Measurements from ENCODE around the gene HCAR3.
"Not testable (repeated sequence)": the region's sequence is repeated elsewhere in the genome, so short reads cannot be mapped to it uniquely, and the experiment has no call there.

HCAR3 gene
- 0 reads per million in 3 experiments for total RNA-seq

DNA sequence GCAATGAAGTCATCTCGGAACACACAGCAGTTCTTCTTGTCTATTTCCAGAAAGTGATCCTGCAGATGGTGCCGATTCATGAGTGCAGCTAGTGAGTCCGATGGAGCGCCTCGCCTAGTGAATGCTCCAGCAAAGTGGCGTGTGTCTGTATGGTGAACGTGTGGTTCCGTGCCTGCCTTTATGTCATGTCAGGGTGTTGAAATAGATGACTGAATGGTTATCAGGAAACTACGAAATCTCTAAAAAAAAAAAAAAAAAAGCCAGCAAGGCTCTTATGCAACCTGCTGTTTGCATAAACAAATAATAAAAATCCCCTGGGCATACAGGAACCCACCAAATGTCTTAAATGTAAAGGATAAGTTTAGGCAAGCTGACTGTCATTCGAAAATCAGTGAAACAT is at the start of gene HCAR3:
TSS of gene HCAR3 (minus strand) at position 154 of the 400 bp plus-strand sequence. CDS start at position 80, 74 bp downstream.
- DNase-seq, result not testable (repeated sequence)

- no peak for DNase-seq
Measured at GRCh38 chr12:122757568-122757967, 41.0 kb upstream of the HCAR3 start.

GRCh38 chr12:122754790-122755189 is 38.2 kb upstream of the HCAR3 start:
- DNase-seq, result no peak

DNA sequence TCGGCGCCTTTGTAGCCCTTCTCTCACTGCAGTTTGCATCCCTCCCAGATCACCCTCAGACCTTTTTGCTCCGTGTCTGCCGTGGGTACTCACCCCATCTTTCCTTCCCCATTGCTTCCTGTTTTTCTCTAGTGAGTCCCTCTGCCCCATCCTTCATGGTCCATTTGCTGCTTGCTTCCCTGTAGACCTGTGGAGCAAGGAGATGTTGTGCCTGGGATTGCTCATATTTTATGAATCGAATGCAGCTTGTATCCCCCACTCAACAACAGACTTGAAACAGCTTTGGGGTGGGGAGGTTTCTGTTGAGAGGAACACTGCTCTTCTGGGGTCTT is 36.7 kb upstream of the HCAR3 start:
- DNase-seq, result no peak

DNA sequence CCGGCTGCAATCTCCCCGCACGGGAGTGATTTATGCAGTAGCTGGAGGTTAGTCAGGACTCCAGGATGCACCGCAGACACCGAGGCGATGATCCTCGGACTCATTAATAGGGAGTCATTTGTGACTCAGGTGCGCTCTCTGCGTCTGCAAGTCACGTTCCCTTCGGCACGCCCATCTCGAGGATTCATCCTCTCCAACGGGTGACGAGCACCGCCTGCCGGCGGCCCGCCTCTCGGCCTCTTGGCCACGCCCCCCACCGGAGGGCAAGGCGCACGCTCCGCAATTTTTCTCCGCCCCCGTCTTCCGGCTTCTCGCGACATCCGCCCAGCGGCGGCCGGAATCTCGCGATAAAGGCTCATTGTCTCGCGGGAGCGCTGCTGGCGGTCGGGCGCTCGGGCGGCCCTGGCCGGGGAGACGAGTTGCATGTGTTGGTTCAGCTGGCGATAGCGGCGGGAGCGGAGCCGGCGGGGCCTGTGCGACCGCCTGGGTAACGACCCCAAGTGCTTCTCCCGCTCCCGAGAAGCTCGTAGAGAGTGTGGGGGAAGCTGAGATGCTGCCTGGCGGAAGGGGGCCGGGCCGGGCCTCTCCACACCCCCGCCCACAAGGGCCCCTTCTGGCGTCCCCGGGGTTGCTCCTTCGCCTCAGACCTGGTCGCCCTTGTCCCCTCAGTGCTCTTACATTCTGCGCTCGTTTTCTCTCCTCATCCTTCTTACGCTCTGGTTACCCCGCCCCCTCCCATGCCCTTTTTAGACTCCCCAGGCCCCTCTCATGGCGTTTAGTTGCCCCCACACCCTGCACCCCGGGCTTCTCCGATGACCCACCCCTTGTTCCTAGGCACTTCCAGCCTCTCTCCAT is 36.1 kb upstream of the HCAR3 start, which contains the start of gene DENR:
TSS of gene DENR (plus strand) at position 361 of the 855 bp plus-strand sequence. CDS start 878 bp downstream, outside the sequence.
- peak; percentile 99 for DNase-seq

GRCh38 chr12:122750781-122751515 is 34.3 kb upstream of the HCAR3 start:
- DNase-seq, result not testable (repeated sequence)

DNA sequence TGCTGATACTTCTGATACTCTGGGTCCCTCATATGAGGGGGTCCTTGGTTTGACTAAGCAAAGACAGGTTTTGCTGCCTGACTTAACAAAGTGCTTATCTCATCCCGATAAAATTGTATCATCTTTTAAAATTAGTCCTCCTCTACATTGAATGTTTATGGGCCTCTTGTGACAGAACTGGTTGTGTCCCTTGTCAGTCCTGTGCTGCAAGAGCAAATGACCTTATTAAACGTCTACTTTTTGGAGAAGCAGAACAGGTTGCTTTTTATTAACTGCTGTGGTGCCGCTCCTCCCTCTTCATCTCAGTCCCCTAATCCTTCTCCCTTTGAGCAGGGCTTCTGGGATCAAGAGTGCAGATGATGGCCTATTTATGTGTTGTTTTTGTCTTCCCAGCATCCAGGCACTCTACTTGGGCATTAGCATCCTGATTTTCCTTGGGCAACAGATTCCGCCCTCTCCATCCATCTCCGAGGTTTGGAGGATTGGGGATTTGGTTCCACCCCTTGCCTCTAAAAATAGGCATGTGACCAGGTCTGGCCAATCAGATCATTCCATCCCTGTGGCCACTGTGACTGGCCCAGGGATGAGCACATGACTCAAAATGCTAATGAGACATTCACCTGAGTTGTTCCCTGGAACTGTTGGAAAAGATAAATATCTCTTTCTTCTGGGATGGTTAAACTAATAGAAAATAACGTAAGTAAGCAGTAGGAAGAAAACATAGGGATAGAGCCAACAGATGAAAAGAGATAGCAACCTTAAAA is 33.1 kb upstream of the HCAR3 start:
- DNase-seq, result no peak

DNA sequence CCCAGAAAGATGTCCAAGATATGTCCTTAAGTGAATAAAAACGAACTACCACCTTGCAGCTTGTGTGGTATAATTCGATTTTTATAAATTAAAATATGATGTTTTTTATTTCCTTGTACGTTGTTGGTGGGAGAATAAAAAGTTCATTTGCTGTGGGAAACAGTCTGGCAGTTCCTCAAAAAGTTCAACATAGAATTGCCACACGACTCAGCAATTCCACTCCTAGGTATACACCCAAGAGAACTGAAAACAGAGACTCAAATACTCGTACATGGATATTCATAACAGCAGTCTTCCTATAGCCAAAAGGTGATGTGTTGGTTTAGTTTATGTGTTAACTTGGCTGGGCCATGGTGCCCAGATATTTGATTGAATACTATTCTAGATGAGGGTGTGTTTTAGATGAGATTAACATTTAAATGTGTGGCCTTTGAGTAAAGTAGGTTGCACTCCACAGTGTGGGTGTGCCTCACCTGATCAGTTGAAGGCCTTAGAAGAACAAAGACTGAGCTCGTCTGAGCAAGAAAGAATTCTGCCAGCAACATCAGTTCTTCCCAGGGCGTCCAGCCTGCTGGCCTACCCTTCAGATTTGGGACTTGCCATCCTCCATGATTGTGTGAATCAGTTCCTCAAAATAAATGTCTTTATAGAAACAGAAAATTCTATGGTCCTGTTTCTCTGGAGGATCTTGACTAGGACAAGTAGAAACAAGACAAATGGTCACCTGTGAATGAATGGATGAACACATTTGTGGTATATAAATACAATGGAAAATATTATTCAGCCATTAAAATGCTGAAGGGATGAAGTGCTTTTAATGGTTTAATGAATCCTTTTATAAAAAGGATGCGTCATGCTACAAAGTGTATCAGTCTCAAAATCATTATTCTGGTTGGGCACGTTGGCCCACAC is 30.9 kb upstream of the HCAR3 start:
- DNase-seq, result no peak

DNA sequence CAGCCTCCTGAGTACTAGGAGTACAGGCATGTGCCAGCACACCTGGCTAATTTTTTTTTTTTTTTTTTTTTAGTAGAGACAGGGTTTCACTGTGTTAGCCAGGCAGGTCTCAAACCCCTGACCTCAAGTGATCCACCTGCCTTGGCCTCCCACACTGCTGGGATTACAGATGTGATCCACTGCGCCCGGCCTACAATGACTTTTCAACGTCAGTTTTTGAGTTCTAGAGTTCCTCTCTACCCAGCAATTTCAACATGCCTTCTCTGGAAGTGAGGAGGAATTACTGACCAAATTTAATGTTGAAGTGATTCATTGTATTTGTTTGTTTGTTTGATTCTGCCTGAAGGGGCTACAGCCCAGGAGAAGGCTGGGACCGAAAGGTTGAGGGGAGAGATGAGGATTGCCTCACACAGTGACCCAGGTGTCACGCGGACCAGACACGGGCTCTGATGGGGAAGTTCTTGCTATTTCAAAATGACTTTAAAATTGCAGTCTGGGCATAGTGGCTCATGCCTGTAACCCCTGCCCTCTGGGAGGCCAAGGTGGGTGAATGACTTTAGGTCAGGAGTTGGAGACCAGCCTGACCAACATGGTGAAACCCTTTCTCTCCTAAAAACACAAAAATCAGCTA is 27.4 kb upstream of the HCAR3 start:
- DNase-seq, result no peak

GRCh38 chr12:122740351-122740750 is 23.7 kb upstream of the HCAR3 start:
- DNase-seq, result no peak

- no peak for DNase-seq
Measured at GRCh38 chr12:122738571-122738970, 22.0 kb upstream of the HCAR3 start.

- DNase-seq, result no peak
Measured at GRCh38 chr12:122732611-122733010, 16.0 kb upstream of the HCAR3 start.

GRCh38 chr12:122732170-122732569 is 15.6 kb upstream of the HCAR3 start:
- no peak for DNase-seq

DNA sequence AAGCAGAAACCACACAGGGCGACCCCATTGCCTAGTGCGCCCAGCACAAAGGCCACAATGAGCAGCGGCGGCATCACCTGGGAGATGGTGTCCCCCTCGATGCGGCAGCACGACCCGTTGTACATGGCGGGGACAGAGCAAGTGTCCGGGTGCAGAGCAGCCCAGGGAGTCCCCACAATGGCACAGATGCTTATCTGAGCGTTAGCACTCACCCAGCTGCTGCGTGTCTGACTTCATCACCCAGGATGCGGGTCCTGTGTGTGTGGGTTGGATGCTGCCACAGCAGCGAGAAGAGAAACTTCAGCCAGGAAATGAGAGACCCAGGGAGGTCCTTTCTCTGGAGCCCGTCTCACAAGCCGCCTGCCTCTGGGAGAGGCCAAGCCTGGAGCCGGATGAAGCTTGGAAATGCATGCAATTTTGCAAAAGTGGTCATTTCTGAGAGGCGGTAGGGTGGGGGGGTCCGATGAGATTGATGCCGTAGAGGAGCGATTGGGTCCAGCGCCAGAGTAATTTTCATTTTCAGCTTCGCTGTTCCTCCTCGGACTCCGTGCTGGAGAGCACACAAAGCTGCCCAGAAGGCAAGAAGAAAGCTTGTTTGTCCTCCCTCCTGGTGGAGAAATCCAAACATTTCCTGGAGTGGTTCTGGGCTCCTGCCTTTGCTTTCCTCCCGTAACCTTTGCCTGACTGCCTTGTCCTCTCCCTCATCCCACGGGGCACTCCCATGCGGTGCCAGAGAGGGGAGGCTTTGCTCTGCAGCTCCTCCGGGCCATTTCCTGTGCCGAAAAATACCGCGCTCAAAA is 13.8 kb upstream of the HCAR3 start, which contains the start of gene HCAR1:
TSS of gene HCAR1 (minus strand) at position 630 of the 800 bp plus-strand sequence. CDS start at position 125, 505 bp downstream.
- DNase-seq, result peak; percentile 11

DNA sequence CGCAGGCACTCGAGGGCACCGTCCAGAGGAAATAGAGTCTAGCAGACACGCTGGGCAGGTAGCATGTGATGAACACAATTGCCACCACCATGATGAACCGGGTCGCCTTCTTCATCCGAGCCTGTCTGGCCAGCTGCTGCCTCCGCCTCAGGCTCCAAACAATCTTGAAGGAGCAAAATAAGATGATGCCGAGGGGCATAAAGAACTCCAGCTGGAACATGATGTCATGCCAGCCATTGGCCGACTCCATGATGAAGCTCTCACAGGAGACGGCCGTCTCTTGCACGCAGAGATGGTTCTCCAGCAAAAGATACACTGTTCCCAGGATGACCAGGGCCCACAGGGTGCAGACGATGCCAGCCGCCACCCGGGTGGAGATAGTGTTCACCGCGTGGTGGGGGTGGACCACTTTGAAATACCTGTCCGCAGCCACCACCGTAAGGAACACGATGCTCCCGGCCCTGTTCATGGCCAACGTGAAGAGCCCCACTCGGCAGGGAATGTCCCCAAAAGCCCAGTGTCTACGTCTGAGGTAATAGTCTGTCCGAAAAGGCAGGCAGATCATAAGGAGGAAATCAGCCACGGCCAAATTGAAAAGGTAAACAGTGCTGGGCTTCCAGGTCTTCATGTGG is 13.1 kb upstream of the HCAR3 start:
- no peak for DNase-seq

GRCh38 chr12:122726080-122726558 is 9.5 kb upstream of the HCAR3 start:
- no peak for DNase-seq

DNA sequence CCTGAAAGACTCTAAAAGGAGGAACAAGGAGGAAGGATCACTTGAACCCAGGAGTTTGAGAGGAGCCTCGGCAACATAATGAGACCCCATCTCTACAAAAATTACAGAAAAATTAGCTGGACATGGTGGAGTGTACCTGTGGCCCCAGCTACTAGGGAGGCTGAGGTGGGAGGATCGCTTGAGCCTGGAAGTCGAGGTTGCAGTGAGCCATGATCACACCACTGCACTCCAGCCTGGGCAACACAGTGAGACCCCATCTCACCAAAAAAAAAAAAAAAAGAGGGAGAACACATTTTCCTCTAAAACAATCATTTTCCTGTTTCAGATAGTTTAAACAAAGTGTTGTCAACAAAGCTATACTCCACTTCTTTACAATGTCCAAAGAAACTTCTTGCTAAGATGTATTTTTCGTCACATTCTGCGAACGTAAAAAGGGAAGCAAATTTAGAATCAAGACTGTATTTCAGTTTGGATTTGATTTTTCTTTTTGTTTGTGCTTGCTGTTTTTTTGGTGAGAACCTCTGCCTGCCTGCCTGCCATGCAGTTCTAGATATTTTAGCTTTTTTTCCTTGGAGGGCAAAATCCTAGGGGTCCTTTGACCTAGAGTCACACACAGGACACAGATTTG is 9.0 kb upstream of the HCAR3 start:
- no peak for DNase-seq

DNA sequence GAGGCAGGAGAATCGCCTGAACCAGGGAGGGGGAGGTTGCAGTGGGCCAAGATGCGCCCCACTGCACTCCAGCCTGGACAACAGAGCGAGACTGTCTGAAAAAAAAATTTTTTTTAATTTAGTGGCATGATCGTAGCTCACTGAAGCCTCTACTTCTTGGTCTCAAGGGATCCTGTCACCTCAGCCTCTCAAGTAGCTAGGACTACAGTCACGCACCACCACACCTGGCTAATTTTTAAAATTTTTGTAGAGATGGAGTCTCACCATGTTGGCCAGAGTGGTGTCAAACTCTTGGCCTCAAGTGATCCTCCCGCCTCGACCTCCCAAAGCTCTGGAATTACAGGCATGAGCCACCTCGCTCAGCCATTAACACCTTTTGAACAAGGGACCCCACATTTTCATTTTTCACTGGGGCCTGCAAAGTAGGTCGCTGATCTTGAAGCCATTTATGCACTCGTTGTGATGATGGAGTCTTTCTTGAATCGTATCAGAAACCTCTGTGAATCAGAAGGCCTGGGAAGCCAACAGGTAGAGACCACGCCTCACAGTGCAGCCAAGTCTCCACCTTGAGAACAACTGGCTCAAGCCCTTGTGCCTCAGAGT is 8.1 kb upstream of the HCAR3 start:
- DNase-seq, result no peak

- no peak for DNase-seq
Measured at GRCh38 chr12:122722387-122722786, 5.8 kb upstream of the HCAR3 start.
